Middle frontal gyrus (tissue), 1 donor: ENCODE data around the gene ETFB.

Experiments
- DNase-seq: peaks from one replicate; pipeline ENCODE4 v3.0.0-alpha.2; 2015; ENCODE audit warnings: low spot score; ENCODE audit errors: extremely low spot score

Gene ETFB

DNA sequence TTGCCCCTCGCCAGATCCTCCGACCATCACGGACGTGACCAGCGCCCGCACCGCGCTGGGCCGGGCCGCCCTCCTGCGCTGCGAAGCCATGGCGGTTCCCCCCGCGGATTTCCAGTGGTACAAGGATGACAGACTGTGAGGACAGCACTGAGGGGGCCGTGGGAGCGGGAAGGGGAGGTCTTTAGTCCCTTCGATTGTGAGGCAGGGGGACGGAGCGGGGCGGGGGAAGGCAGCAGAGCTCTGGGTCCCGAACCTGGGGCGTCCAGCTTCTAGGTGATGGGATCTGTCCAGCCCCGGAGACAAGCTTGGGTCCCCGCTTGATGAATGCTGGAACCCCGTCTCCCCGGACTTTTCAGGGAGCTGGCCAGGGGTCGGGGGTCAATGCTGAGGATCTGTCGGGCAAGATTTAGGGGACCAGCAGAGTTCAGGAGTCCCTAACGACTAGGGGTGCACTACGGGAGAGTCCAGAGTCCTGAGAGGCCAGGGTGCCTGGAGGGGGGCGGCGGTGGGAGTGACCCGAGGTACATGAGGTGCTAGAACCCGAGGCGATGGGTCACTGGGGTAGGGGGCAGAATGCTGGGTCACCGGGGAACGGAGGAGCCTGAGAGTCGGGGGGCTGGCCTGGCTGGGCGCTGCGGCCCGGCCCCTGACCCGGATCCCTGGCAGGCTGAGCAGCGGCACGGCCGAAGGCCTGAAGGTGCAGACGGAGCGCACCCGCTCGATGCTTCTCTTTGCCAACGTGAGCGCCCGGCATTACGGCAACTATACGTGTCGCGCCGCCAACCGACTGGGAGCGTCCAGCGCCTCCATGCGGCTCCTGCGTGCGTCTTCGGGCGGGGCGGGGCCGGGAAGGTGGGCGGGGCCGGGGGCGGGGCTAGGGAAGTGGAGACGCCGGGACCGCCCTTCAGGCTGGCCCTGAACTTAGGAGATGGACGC lies 38.9 kb downstream of the ETFB start:
- DNase-seq = no peak

GRCh38 chr19:51326216-51327065 lies 39.7 kb downstream of the ETFB start:
- no peak for DNase-seq

- no peak for DNase-seq
These were observed 40.8 kb downstream of the ETFB start for GRCh38 chr19:51325161-51325976.

GRCh38 chr19:51324167-51324481 lies 42.1 kb downstream of the ETFB start:
- no peak for DNase-seq

DNA sequence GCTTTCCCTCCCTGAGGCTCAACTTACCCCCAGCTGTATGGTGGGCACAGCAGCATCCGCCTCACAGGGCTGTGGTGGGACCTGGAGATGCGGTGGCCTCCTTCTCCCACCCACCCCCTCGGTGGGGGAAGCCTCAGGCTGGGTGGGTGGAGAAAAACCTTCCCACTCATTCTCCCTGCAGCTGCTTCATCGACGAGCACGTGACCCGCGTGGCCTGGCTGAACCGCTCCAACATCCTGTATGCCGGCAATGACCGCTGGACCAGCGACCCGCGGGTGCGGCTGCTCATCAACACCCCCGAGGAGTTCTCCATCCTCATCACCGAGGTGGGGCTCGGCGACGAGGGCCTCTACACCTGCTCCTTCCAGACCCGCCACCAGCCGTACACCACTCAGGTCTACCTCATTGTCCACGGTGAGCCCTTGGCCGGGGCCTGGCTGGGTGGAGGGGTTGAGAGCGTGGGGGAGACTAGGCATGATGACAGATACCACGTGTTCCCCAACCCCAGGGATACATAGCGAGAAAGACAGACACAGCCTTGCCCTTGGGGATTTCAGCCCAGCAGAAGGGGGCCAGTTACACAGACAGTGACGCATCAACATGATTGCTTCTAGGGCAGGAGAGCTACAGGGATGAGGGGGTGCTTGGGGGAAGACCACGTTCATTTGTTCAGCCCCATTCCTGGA lies 42.6 kb downstream of the ETFB start:
- DNase-seq = no peak

GRCh38 chr19:51321799-51322198 lies 44.4 kb downstream of the ETFB start:
- no peak for DNase-seq

DNA sequence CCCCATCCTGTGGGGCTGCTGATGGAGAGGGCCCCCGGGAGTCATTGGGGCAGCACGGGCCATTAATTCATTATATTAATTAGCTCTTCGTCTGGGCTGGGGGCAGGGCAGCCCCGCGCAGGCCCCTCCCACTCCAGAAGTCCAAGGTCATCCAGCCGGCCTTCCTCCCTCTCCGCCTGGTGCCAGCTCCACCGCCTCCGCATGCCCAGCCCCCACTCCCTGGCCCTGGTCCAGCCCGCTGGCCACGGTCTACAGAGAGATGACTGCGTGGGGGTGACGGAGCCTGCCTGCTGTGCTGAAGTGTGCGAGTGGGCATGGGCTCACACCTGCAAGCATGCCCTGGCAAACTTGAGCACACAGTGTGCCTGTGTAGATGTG lies 45.9 kb downstream of the ETFB start:
- no peak for DNase-seq

- no peak for DNase-seq
These were observed 46.4 kb downstream of the ETFB start for GRCh38 chr19:51319649-51320279.

DNA sequence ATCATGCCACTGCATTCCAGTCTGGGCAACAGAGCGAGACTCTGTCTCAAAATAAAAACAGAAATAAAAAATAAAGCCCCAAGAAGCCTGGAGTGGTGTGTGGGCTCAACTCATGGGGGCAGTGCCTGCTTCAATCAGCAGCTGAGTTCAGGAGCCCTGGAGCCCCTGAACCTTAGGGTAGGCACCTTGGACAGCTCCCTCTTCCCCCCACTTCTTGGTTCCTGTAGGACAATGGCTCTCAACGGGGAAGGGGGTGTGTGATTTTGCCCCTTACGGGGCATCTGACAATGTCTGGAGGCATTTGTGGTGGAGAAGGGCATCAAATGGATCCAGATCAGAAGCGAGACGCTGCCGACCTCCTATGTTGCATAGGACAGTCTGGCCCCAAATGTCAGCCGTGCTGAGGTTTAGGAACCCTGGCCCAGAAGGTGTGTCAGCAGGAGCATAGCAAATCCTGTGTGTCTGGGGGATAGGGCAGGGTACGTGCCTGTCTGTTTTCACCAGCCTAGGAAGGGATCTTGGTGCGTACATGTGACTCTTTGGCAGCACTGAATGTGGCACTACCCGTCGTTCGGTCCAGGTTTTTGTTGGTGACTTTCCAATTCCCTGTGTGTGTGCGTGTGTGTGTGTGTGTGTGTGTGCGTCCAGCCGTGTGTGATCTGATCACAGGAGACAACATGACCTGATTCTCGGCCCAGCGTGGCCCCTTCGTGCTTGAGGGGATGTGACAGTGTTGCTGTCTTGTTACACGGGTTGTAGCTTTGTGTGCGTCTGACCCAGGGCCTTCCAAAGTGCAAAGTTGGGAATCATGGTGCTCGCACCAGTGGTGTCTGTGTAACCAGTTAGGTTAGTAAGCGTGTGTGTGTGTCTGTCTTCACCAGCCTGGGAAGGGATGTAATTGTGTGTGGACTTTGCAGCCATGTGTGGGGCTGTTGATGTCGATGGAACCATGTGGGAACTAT lies 47.2 kb downstream of the ETFB start:
- no peak for DNase-seq

- no peak for DNase-seq
These were observed 48.2 kb downstream of the ETFB start for GRCh38 chr19:51317968-51318367.

DNA sequence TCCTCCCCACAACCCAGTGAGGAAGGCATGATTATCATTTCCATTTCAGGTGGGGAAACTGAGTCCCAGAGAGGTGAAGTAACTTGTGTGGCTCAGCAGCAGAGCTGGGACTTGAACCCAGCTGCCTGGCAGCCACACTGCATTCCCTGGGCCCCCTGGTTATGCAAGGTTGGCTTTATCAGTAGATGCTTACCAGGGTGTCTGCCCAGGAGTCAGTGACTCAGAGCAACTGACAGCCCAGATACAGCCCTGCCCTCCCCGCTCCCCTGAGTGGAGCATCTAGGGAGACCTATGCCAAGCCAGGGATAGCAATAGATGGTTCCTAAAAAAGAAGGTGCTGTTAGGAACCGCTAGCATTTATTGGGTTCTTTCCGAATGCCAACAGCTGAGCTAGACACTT lies 48.8 kb downstream of the ETFB start:
- DNase-seq = no peak

- no peak for DNase-seq
These were observed 49.5 kb downstream of the ETFB start for GRCh38 chr19:51316688-51317087.

GRCh38 chr19:51311351-51312257 lies 54.6 kb downstream of the ETFB start, which contains the start of gene IGLON5:
IGLON5 (plus strand) TSS chr19:51311644; CDS start chr19:51311848, 204 bp downstream.
- no peak for DNase-seq

- DNase-seq = no peak
These were observed 60.7 kb downstream of the ETFB start for GRCh38 chr19:51305479-51305878.

DNA sequence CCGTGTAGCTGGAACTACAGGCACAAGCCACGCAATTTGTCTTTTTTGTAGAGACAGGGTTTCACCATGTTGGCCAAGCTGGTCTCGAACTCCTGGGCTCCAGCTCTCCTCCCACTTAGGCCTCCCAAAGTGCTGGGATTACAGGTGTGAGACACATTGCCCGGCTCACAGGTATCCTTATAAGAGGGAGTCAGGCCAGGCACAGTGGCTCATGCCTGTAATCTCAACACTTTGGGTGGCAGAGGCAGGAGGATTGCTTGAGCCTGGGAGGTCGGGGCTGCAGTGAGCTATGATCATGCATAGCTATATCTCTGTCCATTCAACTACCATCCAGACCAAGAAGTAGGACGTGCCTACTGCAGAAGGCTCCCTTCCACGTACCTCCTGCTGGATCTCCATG lies 64.9 kb downstream of the ETFB start:
- no peak for DNase-seq

GRCh38 chr19:51297406-51297805 lies 68.8 kb downstream of the ETFB start:
- DNase-seq = no peak

DNA sequence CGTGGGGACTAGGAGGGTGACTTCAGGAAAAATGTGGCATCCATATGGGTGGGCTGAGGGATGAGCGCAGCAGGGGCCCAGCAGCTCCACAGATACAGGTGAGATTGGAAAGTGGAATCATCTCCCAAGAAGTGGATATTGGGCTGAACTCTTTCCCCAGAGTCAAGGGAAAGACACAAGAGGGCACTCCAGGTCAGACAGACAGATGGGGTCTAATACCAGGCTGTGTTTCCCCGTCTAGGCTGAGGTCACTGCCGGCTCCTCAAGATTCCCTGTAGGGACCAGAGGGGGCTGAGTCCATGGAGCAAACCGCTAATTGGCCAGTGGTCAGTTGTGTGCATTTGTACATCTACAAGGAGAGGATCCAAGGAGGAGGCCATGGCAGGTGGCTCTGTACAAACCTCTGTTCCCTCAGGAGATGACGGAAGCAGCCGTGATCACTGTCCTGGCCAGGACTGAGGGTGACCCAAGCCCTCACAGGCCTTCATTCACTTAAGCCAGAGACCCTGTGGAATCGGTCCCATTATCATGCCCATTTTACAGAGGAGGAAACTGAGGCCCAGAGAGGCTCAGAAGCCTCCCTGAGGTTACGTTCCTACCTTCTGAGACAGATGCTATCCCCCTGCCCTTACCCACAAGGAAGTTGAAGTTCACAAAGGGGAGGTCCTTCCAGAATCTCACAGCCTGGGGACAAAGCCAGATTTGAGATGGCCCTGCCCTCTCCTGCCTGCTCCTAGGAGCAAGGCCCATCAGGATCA lies 69.7 kb downstream of the ETFB start:
- no peak for DNase-seq
